Measurements from ENCODE around the gene NCKAP5. TPM values are rescaled to one million over a fixed set of nuclear protein-coding genes. Genes with fewer than 3 reads are reported as not detected.

Gene NCKAP5
- total and polyA plus RNA-seq, 4 donors = 2.3 to 20.2 (median 8.1) TPM

DNA sequence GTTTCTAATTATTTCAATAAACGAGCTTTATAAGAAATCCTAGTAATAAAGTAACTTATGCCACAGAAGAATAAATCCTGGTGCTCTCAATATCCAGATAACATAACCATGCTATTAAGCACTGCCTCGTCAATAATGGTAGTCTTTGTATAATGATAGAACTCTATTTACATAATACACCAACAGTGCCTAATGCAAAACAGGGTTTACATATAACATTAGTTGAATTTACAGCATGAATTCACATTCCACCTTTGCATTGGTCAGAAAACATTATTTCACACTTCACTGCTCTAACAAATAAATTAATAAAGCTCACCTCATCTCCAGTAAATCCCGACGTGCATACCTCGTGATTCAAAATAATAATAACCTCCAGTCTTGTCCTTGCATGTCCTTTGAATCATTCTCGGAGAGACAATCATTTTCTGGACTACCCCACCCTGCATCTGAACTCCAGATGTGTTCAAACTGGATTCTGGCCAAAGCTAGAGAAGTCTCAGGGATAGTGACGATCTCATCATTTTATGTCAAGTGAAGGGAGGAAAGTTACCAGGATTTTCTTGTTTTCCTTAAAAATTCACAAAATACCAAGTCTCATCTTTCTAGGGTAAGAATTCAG, 189.2 kb downstream of the NCKAP5 start:
- Histone ChIP-seq H3K4me1 (ENCODE audit: control insufficient read depth in 5 of 5, insufficient read depth in 5 of 5, low read length in 5 of 5) (peaks cover 0 to 14% (median 0%) of the 10 kb centered on the region in 5 donors), H3K9ac (ENCODE audit: insufficient read depth in 1 of 2, low read length in 2 of 2) (no peak overlapping the region), H3K36me3 (ENCODE audit: control insufficient read depth in 4 of 4, insufficient read depth in 4 of 4, low read length in 4 of 4) (no peaks in the 10 kb centered on the region), H3K9me3 (ENCODE audit: control insufficient read depth in 4 of 4, insufficient read depth in 3 of 4, low read length in 3 of 4) (peaks cover 0 to 4% (median 0%) of the 10 kb centered on the region in 4 donors), H3K27ac (ENCODE audit: low read depth in 1 of 2, low read length in 1 of 2) (no peak overlapping the region), H3K4me3 (no peak overlapping the region), H3K27me3 (ENCODE audit: control insufficient read depth in 3 of 3, insufficient read depth in 3 of 3, low read length in 2 of 3) (no peaks in the 10 kb centered on the region)
- ATAC-seq (ENCODE audit: insufficient read depth, low FRiP score) (no peak), DNase-seq (no peak)
- TF ChIP-seq, protein P1, sequence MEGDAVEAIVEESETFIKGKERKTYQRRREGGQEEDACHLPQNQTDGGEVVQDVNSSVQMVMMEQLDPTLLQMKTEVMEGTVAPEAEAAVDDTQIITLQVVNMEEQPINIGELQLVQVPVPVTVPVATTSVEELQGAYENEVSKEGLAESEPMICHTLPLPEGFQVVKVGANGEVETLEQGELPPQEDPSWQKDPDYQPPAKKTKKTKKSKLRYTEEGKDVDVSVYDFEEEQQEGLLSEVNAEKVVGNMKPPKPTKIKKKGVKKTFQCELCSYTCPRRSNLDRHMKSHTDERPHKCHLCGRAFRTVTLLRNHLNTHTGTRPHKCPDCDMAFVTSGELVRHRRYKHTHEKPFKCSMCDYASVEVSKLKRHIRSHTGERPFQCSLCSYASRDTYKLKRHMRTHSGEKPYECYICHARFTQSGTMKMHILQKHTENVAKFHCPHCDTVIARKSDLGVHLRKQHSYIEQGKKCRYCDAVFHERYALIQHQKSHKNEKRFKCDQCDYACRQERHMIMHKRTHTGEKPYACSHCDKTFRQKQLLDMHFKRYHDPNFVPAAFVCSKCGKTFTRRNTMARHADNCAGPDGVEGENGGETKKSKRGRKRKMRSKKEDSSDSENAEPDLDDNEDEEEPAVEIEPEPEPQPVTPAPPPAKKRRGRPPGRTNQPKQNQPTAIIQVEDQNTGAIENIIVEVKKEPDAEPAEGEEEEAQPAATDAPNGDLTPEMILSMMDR (IDR thresholded peaks at IDR 0.05; ENCODE audit: control extremely low read depth, extremely low read depth) = no peak
- WGBS, 2 donors = 81 to 82% methylated on average over 7 of the region's 7 CpGs

DNA sequence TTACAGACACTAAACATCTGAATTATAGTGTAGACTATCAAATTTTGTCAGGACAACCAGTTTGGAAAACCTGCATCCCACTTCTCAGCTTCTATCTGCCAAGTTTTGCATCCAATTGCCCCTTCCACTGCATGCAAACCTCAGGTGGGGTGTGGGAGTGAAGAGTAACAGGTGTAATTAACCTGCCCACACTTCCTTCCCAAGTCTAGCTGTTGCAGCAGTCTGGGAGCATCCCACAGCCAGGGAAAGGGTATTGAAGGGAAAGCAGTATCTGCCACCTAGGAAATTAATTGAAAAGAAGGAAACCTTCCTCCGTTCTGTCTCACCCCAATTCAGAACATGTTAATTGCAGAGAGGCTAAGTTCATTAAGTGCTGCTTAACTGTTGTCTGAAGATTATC, 189.9 kb downstream of the NCKAP5 start:
- H3K27me3 ChIP-seq (ENCODE audit: control insufficient read depth in 3 of 3, insufficient read depth in 3 of 3, low read length in 2 of 3) = no peaks in the 10 kb centered on the region
- 90 to 94% methylated on average over 1 of the region's 1 CpG for WGBS, 2 donors
- no peak for ATAC-seq (ENCODE audit: insufficient read depth, low FRiP score)
- no peaks in the 10 kb centered on the region for H3K36me3 ChIP-seq (ENCODE audit: control insufficient read depth in 4 of 4, insufficient read depth in 4 of 4, low read length in 4 of 4)
- H3K4me1 ChIP-seq (ENCODE audit: control insufficient read depth in 5 of 5, insufficient read depth in 5 of 5, low read length in 5 of 5) = peaks cover 0 to 14% (median 0%) of the 10 kb centered on the region in 5 donors
- no peak overlapping the region for H3K27ac ChIP-seq (ENCODE audit: low read depth in 1 of 2, low read length in 1 of 2)
- TF ChIP-seq, protein P1 (IDR thresholded peaks at IDR 0.05; ENCODE audit: control extremely low read depth, extremely low read depth) = no peak
- no peak overlapping the region for H3K4me3 ChIP-seq
- H3K9ac ChIP-seq (ENCODE audit: insufficient read depth in 1 of 2, low read length in 2 of 2) = no peak overlapping the region
- DNase-seq = no peak
- H3K9me3 ChIP-seq (ENCODE audit: control insufficient read depth in 4 of 4, insufficient read depth in 3 of 4, low read length in 3 of 4) = peaks cover 0 to 4% (median 0%) of the 10 kb centered on the region in 4 donors

GRCh38 chr2:133377599-133377998, 190.7 kb downstream of the NCKAP5 start:
- no peak for ATAC-seq (ENCODE audit: insufficient read depth, low FRiP score)
- TF ChIP-seq, protein P1 (IDR thresholded peaks at IDR 0.05; ENCODE audit: control extremely low read depth, extremely low read depth) = no peak
- DNase-seq = no peak
- 49 to 69% methylated on average over 2 of the region's 2 CpGs for WGBS, 2 donors
- peaks cover 0 to 4% (median 0%) of the 10 kb centered on the region in 4 donors for H3K9me3 ChIP-seq (ENCODE audit: control insufficient read depth in 4 of 4, insufficient read depth in 3 of 4, low read length in 3 of 4)
- no peak overlapping the region for H3K27ac ChIP-seq (ENCODE audit: low read depth in 1 of 2, low read length in 1 of 2)
- peaks cover 0 to 14% (median 0%) of the 10 kb centered on the region in 5 donors for H3K4me1 ChIP-seq (ENCODE audit: control insufficient read depth in 5 of 5, insufficient read depth in 5 of 5, low read length in 5 of 5)
- H3K36me3 ChIP-seq (ENCODE audit: control insufficient read depth in 4 of 4, insufficient read depth in 4 of 4, low read length in 4 of 4) = no peaks in the 10 kb centered on the region
- H3K27me3 ChIP-seq (ENCODE audit: control insufficient read depth in 3 of 3, insufficient read depth in 3 of 3, low read length in 2 of 3) = no peaks in the 10 kb centered on the region
- no peak overlapping the region for H3K4me3 ChIP-seq
- H3K9ac ChIP-seq (ENCODE audit: insufficient read depth in 1 of 2, low read length in 2 of 2) = no peak overlapping the region

Measured in lung (tissue), 12 donors.